NCI-H69 (cell line): ENCODE data around the gene GJA1.
A peak's percentile ranks its signal among the peaks of the same experiment; 100 is the strongest.

Experiments used
- DNase-seq: peaks from one replicate; lab custom pipeline; 2025; lab: John Stamatoyannopoulos, UW

The GJA1 gene

DNA sequence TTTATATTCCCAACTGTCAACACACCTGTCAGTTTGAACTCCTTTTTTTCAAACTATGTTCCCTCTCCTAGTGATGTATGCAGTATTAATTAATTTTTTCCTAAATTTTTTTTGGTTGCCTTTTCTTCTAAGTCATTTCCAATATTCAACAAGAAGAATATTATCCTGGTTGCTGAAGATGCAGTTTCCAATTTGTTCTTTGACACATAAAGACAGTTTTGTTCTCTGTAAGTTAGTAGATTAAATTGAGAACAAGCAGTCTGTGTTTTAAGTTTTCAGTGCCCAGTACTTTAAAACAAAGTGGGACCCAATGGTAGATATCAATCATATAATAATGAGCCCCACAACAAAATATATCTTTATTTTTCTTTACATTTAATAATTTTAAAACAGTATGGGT, 47.3 kb downstream of the GJA1 start:
- DNase-seq = no peak

DNA sequence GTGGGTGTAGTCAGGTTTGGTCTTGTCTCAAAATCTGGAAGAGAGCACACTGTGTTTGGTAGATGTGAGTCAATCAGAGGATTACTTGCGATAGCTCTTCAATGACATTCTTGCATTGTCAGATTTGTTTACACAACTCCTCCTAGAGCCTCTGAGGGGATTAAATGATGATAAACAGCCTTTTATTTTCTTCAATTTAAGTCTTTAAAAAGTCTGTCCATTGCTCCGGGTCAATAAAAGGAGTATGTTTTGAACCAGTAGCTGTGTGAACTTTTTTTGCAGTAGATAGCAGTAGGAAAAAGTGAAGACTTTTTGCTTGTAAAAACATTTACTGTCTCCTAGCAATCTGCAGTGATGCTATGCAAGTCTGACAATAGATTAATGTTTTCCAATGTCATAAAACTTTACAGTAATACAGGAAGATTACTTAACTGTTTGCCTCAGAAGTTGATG, 49.9 kb downstream of the GJA1 start:
- DNase-seq = no peak

DNA sequence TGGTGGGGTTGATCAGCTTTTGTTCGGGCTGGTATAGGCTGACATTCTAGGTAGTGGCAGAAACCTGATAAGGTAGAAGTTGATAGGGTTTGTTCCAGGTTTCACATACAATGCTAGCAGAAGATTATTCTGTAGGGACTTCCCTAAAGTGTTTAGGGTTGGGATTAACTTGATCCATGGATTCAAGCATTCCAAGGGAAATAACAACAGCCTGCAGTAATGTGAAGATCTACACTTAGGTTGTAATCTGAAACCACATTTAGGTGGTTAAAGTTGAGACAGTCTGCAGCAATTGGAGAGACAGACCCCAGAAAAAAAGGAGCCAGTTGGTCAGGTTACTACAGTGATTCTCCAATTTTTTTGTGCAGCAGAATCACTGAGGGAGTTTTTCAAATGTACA, 56.1 kb downstream of the GJA1 start:
- DNase-seq = peak; percentile 33

DNA sequence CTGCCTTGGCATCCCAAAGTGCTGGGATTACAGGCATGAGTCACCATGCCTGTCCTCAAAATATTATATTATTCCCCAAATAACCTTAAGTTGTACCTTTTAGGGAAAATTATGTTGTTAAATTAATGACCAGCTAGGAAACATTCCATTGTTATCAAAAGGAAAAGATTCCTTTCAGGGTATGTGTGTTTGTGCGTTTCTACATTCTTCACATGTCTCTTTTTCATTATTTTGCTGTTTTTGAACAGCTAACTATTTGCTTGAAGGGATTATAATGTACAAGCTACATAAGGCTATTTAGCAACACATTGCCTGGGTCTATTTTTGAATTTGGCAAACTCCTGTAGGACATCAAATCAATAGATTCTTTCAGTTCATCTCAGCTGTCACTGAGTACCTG, 57.1 kb downstream of the GJA1 start:
- no peak for DNase-seq

DNA sequence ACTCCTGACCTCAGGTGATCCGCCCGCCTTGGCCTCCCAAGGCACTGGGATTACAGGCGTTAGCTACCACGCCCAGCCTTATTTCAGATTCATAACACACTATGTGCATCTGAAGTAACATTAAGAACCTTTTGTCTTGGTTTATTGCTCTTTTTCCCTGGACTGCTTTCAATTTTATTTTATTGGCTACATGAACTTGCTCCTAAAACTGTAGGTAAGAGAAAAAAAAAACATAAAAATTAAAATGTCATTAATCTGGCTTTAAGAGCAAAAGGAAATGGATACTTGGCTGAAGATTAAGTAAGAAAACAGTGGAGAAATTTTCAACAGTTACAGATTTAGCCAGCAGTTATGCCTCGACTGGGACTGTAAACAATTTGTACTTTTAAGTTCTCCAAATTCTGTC, 62.5 kb downstream of the GJA1 start:
- no peak for DNase-seq

DNA sequence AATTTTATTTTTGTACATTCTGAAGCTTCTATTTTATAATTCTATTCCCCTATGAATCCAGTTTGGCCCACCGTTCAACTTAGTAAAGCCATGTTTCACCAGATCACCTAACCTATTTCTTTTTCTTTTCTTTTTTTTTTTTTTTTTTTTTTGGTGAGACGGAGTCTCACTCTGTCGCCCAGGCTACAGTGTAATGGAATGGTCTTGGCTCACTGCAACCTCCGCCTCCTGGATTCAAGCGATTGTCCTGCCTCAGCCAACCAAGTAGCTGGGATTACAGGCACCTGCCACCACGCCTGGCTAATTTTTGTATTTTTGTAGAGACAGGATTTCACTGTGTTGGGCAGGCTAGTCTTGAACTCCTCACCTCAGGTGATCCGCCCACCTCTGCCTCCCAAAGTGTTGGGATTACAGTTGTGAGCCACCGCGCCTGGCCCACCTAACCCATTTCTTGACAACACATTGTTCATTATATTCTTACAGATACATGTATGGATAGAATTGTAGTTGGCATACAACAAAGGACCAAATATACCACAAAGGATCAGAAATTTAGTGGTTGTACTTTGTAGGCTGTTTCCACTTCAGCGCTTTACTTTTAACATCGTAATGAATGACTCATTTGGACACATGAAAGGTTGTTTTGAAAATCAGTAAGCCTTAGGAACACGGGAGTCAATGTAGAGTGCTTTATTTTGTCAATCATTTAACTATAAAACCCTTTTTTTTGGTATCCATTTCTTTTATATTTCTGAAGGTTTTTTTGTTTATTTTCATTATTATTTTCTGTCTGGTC, 63.2 kb downstream of the GJA1 start:
- no peak for DNase-seq
